ENCODE measurements around the gene ADORA2A. TPM values are rescaled to one million over a fixed set of nuclear protein-coding genes. Genes with fewer than 3 reads are reported as not detected.

ADORA2A gene
- total and polyA plus RNA-seq, 2 of the 8 experiments (the other 6 are each of a cell fraction or from before 2014, with no cell fraction given) = 7.1 to 20.3 TPM

DNA sequence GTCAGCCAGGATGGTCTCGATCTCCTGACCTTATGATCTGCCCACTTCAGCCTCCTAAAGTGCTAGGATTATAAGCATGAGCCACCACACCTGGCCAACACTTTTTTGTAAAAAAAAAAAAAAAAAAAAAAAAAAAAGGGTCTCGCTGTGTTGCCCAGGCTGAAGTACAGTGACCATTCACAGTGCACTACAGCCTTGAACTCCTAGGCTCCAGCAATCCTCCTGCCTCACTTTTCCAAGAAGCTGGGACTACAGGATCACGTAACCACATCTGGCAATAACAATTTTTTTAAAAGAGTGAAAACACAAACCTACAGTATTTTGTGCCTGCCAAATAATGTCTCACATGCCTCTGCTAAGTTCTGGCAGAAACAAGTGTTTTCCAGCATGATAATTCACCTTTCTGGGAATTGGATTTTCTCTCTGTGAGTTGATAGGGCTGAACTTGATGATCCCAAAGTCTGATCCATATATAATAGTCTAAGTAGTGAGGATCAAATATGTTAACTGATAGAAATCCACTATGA, 30.6 kb downstream of the ADORA2A start (continued):
- TF ChIP-seq, protein P1, sequence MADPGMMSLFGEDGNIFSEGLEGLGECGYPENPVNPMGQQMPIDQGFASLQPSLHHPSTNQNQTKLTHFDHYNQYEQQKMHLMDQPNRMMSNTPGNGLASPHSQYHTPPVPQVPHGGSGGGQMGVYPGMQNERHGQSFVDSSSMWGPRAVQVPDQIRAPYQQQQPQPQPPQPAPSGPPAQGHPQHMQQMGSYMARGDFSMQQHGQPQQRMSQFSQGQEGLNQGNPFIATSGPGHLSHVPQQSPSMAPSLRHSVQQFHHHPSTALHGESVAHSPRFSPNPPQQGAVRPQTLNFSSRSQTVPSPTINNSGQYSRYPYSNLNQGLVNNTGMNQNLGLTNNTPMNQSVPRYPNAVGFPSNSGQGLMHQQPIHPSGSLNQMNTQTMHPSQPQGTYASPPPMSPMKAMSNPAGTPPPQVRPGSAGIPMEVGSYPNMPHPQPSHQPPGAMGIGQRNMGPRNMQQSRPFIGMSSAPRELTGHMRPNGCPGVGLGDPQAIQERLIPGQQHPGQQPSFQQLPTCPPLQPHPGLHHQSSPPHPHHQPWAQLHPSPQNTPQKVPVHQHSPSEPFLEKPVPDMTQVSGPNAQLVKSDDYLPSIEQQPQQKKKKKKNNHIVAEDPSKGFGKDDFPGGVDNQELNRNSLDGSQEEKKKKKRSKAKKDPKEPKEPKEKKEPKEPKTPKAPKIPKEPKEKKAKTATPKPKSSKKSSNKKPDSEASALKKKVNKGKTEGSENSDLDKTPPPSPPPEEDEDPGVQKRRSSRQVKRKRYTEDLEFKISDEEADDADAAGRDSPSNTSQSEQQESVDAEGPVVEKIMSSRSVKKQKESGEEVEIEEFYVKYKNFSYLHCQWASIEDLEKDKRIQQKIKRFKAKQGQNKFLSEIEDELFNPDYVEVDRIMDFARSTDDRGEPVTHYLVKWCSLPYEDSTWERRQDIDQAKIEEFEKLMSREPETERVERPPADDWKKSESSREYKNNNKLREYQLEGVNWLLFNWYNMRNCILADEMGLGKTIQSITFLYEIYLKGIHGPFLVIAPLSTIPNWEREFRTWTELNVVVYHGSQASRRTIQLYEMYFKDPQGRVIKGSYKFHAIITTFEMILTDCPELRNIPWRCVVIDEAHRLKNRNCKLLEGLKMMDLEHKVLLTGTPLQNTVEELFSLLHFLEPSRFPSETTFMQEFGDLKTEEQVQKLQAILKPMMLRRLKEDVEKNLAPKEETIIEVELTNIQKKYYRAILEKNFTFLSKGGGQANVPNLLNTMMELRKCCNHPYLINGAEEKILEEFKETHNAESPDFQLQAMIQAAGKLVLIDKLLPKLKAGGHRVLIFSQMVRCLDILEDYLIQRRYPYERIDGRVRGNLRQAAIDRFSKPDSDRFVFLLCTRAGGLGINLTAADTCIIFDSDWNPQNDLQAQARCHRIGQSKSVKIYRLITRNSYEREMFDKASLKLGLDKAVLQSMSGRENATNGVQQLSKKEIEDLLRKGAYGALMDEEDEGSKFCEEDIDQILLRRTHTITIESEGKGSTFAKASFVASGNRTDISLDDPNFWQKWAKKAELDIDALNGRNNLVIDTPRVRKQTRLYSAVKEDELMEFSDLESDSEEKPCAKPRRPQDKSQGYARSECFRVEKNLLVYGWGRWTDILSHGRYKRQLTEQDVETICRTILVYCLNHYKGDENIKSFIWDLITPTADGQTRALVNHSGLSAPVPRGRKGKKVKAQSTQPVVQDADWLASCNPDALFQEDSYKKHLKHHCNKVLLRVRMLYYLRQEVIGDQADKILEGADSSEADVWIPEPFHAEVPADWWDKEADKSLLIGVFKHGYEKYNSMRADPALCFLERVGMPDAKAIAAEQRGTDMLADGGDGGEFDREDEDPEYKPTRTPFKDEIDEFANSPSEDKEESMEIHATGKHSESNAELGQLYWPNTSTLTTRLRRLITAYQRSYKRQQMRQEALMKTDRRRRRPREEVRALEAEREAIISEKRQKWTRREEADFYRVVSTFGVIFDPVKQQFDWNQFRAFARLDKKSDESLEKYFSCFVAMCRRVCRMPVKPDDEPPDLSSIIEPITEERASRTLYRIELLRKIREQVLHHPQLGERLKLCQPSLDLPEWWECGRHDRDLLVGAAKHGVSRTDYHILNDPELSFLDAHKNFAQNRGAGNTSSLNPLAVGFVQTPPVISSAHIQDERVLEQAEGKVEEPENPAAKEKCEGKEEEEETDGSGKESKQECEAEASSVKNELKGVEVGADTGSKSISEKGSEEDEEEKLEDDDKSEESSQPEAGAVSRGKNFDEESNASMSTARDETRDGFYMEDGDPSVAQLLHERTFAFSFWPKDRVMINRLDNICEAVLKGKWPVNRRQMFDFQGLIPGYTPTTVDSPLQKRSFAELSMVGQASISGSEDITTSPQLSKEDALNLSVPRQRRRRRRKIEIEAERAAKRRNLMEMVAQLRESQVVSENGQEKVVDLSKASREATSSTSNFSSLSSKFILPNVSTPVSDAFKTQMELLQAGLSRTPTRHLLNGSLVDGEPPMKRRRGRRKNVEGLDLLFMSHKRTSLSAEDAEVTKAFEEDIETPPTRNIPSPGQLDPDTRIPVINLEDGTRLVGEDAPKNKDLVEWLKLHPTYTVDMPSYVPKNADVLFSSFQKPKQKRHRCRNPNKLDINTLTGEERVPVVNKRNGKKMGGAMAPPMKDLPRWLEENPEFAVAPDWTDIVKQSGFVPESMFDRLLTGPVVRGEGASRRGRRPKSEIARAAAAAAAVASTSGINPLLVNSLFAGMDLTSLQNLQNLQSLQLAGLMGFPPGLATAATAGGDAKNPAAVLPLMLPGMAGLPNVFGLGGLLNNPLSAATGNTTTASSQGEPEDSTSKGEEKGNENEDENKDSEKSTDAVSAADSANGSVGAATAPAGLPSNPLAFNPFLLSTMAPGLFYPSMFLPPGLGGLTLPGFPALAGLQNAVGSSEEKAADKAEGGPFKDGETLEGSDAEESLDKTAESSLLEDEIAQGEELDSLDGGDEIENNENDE (IDR thresholded peaks at IDR 0.05; ENCODE audit: insufficient replicate concordance, low read length) = no peak
- TF ChIP-seq KDM4A (IDR thresholded peaks at IDR 0.05; ENCODE audit: low read depth, low read length, severe bottlenecking) (no peak), CBX8 (IDR thresholded peaks at IDR 0.05; ENCODE audit: borderline replicate concordance, low read depth, low read length) (no peak), CHD1 (IDR thresholded peaks at IDR 0.05; ENCODE audit: low read depth, low read length) (no peak), SP1 (IDR thresholded peaks at IDR 0.05; ENCODE audit: low read depth, low read length) (no peak), GTF2F1 (IDR thresholded peaks at IDR 0.05; ENCODE audit: borderline replicate concordance, low read depth, low read length) (no peak), POLR2AphosphoS5 (IDR thresholded peaks at IDR 0.05; ENCODE audit: low read depth, low read length) (no peak), YY1 (IDR thresholded peaks at IDR 0.05; ENCODE audit: low read depth, low read length) (no peak), HDAC2 (IDR thresholded peaks at IDR 0.05; ENCODE audit: borderline replicate concordance in 1 of 2, low read depth in 2 of 2, low read length in 2 of 2) (no peak)
